BJ (cell line): ENCODE results near the gene LENG8. TPM values are rescaled to one million over a fixed set of nuclear protein-coding genes. Genes with fewer than 3 reads are reported as not detected.

Experiments used
- CTCF ChIA-PET: fragments of 350-600 bp; formaldehyde crosslinking; extraction: SDS; loops from one replicate; lab custom pipeline; 2021; ENCODE audit warnings: antibody characterized with exemption, inconsistent platforms; lab: Yijun Ruan, JAX
- POLR2A ChIA-PET: fragments of 300-600 bp; sonication (Branson Sonifier 250); formaldehyde crosslinking; extraction: SDS; loops from one replicate; lab custom pipeline; 2021; ENCODE audit warnings: antibody characterized with exemption; lab: Charles Lee
- DNase-seq: peaks from one replicate; pipeline ENCODE4 v3.0.0-alpha.2; 2011; ENCODE audit warnings: low read depth
- H3K27me3 ChIP-seq: 2 replicates; pipeline ENCODE4 v1.6.0; 2011; ENCODE audit warnings: low read length; ENCODE audit not compliant: control insufficient read depth, insufficient read depth
- H3K36me3 ChIP-seq: 2 replicates; pipeline ENCODE4 v1.5.1; 2011; ENCODE audit warnings: low read length; ENCODE audit not compliant: control insufficient read depth, insufficient read depth
- H3K4me3 ChIP-seq: 2 replicates; pipeline ENCODE4 v1.5.1; 2011; ENCODE audit warnings: low read depth, mild to moderate bottlenecking, control low read depth, low read length
- polyA plus RNA-seq: library from polyadenylated mRNA; depleted of rRNA; stranded (reverse); fragments of >200 nt; gene quantifications from 2 replicates; pipeline ENCODE4 v1.2.3, GENCODE V29; 2011
- TF ChIP-seq, protein P1 (sequence below): IDR thresholded peaks from 2 replicates; pipeline ENCODE4 v1.5.1; 2011; ENCODE audit warnings: low read depth, mild to moderate bottlenecking, control low read depth, inconsistent platforms, low read length, moderate library complexity; ENCODE audit not compliant: insufficient read depth

Gene LENG8
- polyA plus RNA-seq, 1 experiment = 39.5 TPM

DNA sequence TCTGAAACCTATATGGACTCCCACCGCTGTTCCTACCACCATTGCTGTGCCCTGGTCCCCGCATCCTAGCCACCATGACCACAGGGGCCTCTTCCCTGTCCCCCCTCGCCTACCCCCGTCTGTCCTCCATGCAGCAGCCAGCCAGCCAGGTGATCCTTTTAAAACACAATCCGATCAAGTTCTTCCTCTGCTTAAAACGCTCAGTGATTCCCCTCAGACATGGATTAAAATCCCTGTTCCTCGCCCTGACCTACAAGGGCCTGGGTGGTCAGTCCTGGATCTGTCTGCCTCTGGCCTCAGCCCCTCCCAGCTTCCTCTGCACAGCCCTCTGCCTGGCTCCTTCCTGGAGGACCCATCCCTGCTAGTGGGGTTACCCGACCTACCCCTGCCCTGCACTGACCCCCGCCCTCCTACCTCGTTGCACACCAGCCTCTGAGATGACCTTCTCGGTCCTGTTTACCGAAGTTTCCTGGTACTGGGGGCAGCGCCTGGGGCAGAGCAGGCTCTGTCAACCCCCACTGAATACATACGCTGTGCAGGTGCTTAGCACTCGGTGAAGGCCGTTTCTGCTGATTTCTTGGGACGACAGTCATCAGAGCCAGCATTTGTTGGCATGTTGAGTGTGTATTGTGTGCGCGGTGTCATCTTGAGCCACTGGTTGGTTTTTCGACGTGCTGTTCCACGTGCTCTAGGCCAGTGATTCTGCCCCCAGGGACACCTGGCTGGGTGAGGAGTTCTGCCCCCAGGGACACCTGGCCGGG lies 14.7 kb upstream of the LENG8 start:
- DNase-seq = no peak
- CTCF ChIA-PET = no interaction called here
- H3K4me3 ChIP-seq = no peak overlapping the region
- POLR2A ChIA-PET = interaction anchor here (0.6 kb wide), 1 partner anchor 261 kb away, joined by 7 read pairs; the partner anchor contains the start of gene TMC4
- TF ChIP-seq, protein P1, sequence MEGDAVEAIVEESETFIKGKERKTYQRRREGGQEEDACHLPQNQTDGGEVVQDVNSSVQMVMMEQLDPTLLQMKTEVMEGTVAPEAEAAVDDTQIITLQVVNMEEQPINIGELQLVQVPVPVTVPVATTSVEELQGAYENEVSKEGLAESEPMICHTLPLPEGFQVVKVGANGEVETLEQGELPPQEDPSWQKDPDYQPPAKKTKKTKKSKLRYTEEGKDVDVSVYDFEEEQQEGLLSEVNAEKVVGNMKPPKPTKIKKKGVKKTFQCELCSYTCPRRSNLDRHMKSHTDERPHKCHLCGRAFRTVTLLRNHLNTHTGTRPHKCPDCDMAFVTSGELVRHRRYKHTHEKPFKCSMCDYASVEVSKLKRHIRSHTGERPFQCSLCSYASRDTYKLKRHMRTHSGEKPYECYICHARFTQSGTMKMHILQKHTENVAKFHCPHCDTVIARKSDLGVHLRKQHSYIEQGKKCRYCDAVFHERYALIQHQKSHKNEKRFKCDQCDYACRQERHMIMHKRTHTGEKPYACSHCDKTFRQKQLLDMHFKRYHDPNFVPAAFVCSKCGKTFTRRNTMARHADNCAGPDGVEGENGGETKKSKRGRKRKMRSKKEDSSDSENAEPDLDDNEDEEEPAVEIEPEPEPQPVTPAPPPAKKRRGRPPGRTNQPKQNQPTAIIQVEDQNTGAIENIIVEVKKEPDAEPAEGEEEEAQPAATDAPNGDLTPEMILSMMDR = no peak
- peaks cover 4% of the 10 kb centered on the region for H3K36me3 ChIP-seq
- peaks cover 4% of the 10 kb centered on the region for H3K27me3 ChIP-seq

DNA sequence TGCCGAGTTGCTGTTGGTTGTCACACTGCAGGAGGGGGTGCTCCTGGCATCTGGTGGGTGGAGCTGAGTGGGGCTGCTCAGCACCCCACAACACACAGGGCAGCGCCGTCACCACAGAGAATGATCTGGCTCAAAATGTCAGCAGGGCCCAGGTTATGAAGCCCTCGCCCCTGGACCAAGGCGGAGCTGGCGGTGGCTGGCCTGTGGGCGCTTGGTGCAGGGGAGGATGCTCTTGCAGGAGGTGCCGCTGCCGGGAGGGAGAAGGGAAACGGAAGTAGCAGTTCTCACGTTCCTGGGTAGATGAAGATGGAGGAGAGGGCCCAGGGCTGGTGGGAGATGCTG lies 14.2 kb upstream of the LENG8 start:
- DNase-seq = no peak
- ChIA-PET POLR2A (no interaction called here), CTCF (no interaction called here)
- no peak overlapping the region for H3K4me3 ChIP-seq
- peaks cover 4% of the 10 kb centered on the region for H3K36me3 ChIP-seq
- peaks cover 2% of the 10 kb centered on the region; the same call in 1 of the 2 replicates for H3K27me3 ChIP-seq
- TF ChIP-seq, protein P1 = no peak

DNA sequence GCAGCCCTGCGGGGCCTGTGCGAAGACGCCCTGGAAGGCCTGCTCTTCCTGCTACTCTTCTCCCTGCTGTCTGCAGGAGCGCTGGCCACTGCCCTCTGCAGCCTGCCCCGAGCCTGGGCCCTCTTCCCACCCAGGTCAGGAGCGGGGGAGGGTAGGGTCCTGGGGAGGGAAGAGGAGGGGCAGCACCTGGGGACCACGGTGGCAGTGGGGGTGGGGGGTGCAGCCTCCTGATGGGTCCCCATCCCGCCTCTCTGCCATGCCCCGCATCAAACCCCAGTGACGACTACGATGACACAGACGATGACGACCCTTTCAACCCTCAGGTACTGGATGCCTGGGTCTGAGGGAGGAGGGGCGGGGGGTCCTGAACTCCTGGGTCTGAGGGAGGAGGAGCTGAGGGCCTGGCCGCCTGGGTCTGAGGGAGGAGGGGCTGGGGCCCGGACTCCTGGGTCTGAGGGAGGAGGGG lies 13.4 kb upstream of the LENG8 start:
- no peak for DNase-seq
- CTCF ChIA-PET = no interaction called here
- Histone ChIP-seq H3K36me3 (peaks cover 7% of the 10 kb centered on the region), H3K4me3 (no peak overlapping the region), H3K27me3 (peaks cover 2% of the 10 kb centered on the region; the same call in 1 of the 2 replicates)
- TF ChIP-seq, protein P1 = no peak
- POLR2A ChIA-PET = no interaction called here

DNA sequence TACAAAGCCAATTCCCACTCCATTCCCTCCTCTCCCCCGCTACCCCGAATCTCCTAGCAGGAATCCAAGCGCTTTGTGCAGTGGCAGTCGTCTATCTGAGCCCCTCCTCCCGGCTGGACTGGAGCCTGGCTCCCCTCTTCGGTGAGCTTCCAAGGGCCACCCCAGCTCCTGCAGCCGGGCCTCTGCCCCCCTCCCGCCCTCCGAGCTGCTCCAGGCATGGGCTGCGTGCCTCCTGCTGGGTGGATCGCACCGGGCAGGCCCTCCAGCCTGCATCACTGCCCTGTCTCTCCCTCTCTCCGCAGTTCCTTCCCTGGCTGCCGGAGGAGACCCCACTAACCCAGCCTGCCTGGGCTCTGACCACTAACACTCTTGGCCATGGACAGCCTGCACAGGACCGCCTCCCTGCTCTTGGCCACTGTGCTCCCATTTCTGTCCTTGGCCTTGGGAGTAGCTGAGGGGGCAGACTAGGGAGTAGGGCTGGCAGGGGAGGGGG lies 12.9 kb upstream of the LENG8 start:
- peaks cover under 1% of the 10 kb centered on the region; the same call in 1 of the 2 replicates for H3K27me3 ChIP-seq
- ChIA-PET POLR2A (no interaction called here), CTCF (no interaction called here)
- TF ChIP-seq, protein P1 = no peak
- H3K4me3 ChIP-seq = no peak overlapping the region
- DNase-seq = no peak
- peaks cover 7% of the 10 kb centered on the region for H3K36me3 ChIP-seq

DNA sequence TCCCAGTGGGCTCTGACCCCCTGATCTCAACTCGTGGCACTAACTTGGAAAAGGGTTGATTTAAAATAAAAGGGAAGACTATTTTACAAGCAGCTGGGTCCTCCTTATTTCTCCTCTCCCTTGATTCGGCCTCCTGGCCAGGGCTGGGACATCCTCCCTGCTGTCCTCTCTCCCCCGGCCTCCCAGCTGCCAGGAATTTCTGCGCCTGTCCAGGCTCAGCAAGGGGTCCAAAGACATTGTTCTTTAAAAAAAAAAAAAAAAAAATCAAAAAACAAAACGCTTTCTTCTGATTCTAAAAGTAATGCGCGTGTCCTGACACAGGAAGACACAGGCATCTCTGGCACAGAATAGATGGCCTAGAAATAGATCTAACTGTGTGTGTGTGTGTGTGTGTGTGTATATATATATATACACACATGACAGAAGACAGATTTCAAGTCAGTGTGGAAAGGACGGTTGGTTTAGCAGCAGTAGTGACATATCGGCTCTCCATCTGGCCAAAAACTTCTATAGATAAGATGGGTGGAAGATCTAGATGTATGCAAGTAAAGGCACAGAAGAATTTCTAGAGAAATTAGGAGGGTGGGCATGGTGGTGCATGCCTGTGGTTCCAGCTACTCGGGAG lies 12.3 kb upstream of the LENG8 start:
- ChIA-PET CTCF (no interaction called here), POLR2A (no interaction called here)
- DNase-seq = no peak
- H3K27me3 ChIP-seq = no peaks in the 10 kb centered on the region
- H3K4me3 ChIP-seq = no peak overlapping the region
- TF ChIP-seq, protein P1 = no peak
- peaks cover 7% of the 10 kb centered on the region for H3K36me3 ChIP-seq
